HG03457 (cell line): Measurements from ENCODE around the gene ATG2A.

Experiments used
- ATAC-seq: cut with Tn5 transposase; IDR thresholded peaks from one replicate; pipeline ENCODE4 v1.9.1; 2021; ENCODE audit warnings: moderate number of reproducible peaks; ENCODE audit not compliant: unreplicated experiment

The ATG2A gene

DNA sequence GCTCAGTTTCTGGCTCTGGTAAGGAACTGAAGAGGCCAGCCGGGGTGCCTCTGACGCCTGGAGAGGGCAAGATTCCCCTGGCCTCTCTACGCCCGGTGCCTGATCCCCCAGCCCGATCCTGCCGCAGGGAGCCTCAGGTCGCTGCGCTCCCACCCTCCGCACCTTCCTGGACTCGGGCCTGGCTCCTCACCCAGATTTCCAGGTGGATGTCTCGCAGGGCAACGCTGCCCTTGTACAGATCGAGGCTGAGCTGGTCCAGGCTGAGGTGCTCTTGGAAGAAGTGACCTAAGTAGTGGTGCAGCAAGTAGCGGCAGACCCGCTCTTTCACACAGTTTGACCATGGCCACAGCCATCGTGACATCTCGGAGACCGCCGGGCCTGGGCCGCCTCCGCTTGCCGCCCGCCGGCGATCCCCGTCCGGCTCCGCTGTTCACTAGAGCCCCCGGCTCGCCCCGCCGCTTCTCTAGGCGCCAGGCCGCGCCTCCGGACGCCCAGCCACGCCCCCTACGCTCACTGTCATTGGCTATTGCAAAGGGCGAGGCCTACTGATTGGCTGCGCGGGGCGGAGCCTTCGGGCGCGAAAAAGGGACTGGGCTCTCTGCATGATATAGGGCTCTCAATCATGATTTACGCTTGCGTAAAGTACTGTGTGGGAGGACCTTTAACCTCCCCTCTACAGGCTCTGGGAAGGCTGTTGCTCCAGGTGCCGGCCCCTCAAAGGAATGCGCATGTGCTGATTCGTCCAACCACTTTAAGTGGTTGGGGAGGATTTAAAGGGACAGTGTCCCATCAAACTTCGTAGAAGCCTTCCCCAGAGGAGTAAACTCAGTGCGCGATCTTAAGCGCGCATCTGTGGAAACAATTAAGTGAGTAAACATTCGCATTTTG is at the start of gene ATG2A:
Gene ATG2A (minus strand): TSS at position 435 of the 888 bp plus-strand sequence. CDS start 74 bp downstream, at position 361.
- peak; percentile 86 for ATAC-seq

- ATAC-seq, result no peak
These were observed 46.1 kb upstream of the ATG2A start for GRCh38 chr11:64963072-64963631.

DNA sequence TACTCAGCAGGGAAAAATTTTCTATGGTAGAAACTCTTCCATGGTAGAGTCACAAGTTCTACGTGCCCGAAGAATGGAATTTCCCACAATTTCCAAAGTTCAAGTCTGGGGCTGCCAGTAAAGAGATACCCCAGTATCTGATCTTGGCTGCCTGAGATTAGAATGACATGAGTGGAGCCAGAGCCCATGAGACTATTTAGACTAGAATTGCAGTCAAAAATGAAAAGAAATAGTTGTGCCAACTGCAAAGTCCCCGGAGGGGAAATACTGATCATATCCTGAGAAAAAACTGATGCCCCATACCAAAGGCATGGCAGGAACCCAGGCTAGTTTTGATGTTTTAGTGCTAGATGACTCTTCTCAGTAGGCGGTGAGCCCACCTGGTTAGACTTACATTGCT is 43.7 kb upstream of the ATG2A start:
- ATAC-seq, result no peak

GRCh38 chr11:64959498-64959897 is 42.5 kb upstream of the ATG2A start:
- no peak for ATAC-seq

GRCh38 chr11:64954201-64954600 is 37.2 kb upstream of the ATG2A start:
- no peak for ATAC-seq

GRCh38 chr11:64951529-64951928 is 34.5 kb upstream of the ATG2A start:
- ATAC-seq, result no peak

DNA sequence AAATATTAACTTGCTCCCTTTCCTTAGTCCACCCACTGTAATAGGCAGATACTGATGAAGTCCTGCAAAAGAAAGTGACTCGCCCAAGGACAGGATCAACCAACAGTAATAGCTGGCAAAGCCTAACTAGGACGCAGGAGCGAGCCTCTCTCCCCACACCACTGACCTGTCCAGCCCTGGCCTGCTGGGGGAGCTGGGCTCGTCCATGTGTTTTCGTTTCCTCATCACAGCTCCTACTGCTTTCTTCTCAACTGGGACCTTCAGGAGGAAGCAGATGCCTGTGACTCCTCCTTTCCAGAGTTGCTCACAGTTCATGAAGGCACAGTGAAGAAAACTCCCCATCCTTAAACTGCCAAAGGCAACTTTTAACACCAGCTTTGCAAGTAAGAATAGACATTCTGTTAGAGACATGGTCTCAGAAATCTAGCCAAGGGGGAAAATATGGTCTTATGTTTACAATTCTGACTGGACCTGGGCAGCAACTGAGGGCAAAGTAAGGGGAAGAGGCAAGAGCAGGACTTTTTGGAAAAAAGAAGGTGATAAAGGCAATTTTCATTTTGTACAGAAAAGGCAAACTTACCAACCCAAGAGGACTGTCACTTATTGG is 30.3 kb upstream of the ATG2A start:
- ATAC-seq, result no peak

GRCh38 chr11:64936539-64936938 is 19.5 kb upstream of the ATG2A start:
- no peak for ATAC-seq

DNA sequence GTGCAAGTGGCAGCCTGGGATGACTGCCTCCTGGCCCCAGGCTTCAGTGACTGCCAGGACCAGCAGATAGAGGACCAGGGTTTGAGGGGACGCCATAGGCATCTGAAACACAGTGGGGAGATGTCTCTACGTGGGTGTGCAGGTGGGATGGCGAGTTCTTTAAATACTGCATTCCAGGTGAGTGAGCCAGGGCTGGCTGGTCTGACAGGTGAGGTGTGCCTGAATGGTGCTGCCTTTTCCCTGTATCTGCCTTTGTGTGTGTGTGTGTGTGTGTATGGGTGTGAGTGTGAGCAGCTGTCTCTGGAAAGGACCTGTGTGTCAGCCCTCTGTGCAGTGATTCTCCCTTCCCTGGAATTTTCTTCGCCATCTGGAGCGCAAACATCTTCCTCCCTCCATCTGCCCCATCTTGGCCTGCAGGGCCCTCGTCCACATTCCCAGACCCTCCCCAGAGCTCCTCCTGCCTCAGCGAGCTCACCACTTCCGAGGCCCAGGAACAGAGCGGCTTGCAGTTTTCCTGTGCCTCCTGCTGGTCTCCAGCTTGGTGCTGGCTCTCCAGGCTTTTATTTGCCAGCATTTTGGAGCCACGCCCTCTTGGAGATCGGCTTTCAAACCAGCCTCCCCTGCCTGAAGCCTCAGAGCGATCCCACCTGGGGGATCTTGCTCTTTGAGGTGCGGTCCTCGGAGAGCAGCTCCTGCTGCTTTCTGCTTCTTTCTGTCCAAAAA is 18.5 kb upstream of the ATG2A start, which contains the start of gene GPHA2:
Gene GPHA2 (minus strand): TSS at position 535 of the 723 bp plus-strand sequence. CDS start 433 bp downstream, at position 102.
- ATAC-seq, result no peak

- ATAC-seq, result no peak
These were observed 17.8 kb upstream of the ATG2A start for GRCh38 chr11:64934682-64935358.

GRCh38 chr11:64933935-64934681 is 17.1 kb upstream of the ATG2A start:
- no peak for ATAC-seq

GRCh38 chr11:64933213-64933934 is 16.4 kb upstream of the ATG2A start:
- ATAC-seq, result no peak

DNA sequence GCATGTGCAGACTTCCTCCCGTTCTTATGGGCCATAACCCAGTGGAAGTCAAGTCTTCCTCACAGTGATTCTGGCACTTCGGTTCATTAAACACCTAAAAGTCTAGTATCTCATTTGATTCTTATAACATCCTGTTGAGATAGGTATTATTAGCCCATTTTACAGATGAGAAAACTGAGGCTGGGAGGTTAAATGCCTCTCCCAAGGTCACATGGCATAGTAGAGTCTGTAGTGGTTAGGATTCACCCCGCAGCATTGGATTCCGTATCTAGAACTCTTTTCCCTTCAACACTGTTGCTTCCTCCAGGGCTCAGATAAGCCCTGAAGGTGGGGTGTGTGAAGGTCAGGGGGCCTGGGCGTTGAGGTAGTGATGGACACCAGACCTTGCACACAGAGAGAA is 15.3 kb upstream of the ATG2A start:
- no peak for ATAC-seq

GRCh38 chr11:64931290-64931689 is 14.3 kb upstream of the ATG2A start:
- ATAC-seq, result no peak

DNA sequence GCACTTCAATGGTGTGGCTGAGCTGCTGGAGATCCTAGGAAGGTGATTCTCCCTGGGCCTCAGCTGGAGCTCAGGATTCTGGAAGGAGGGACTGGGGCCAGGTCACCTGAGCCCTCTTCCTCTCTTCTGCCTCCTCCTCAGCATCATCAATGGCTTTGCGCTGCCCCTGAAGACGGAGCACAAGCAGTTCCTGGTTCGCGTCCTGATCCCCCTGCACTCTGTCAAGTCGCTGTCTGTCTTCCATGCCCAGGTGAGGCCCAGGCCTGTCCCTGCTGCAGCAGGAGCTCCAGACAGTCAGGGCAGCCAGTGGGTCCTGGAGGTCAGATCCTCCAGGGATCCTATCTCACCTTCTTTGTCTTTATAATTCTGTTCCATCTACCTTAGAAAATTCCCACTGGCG is 13.3 kb upstream of the ATG2A start:
- ATAC-seq, result no peak

DNA sequence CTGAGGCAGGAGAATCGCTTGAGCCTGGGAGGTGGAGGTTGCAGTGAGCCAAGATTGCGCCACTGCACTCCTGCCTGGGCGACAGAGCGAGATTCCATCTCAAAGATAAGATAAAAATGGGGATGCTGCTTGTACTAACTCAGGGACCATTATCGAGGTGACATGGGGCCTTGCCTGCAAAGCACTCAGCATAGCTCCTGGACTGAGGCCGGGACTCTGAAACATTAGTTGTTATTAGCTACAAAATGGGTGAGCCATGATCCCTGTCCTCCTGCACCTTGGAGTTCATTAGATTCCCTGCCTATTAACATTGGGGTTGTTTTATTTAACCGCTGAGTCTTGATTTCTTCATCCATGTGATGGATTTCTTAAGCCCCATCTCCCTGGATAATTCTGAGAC is 12.6 kb upstream of the ATG2A start:
- no peak for ATAC-seq

- no peak for ATAC-seq
These were observed 11.9 kb upstream of the ATG2A start for GRCh38 chr11:64928957-64929356.

- ATAC-seq, result no peak
These were observed 9.7 kb upstream of the ATG2A start for GRCh38 chr11:64926689-64927088.
